ENCODE results near the gene GPR108. TPM values are rescaled to one million over a fixed set of nuclear protein-coding genes. Genes with fewer than 3 reads are reported as not detected.

The GPR108 gene
- polyA plus RNA-seq, 1 donor from 2014 or later: 24.6 TPM

GRCh38 chr19:6743714-6744380, 6.5 kb upstream of the GPR108 start:
- Histone ChIP-seq H4K20me1 (ENCODE audit: insufficient read depth) (no peaks in the 10 kb centered on the region), H3K36me3 (ENCODE audit: insufficient read depth, low read length) (no peaks in the 10 kb centered on the region), H3K27me3 (ENCODE audit: insufficient read depth, low read depth, low read length) (peaks cover 8% of the 10 kb centered on the region), H3K9me3 (ENCODE audit: low read length) (no peaks in the 10 kb centered on the region), H3K27ac (ENCODE audit: low read length) (no peak overlapping the region), H3K9me2 (ENCODE audit: insufficient read depth, low read length) (no peaks in the 10 kb centered on the region), H3K79me2 (replicated peaks; ENCODE audit: insufficient read depth, low read length) (no peaks in the 10 kb centered on the region), H3K9ac (ENCODE audit: low read length) (no peak overlapping the region), H3K4me3 (ENCODE audit: low read length) (no peak overlapping the region), H3K4me2 (ENCODE audit: low read length) (no peak overlapping the region), H2AFZ (ENCODE audit: low read depth, low read length) (no peak overlapping the region), H3F3A (ENCODE audit: insufficient read depth, low read length, poor library complexity, severe bottlenecking) (no peaks in the 10 kb centered on the region)
- TF ChIP-seq, protein P1, sequence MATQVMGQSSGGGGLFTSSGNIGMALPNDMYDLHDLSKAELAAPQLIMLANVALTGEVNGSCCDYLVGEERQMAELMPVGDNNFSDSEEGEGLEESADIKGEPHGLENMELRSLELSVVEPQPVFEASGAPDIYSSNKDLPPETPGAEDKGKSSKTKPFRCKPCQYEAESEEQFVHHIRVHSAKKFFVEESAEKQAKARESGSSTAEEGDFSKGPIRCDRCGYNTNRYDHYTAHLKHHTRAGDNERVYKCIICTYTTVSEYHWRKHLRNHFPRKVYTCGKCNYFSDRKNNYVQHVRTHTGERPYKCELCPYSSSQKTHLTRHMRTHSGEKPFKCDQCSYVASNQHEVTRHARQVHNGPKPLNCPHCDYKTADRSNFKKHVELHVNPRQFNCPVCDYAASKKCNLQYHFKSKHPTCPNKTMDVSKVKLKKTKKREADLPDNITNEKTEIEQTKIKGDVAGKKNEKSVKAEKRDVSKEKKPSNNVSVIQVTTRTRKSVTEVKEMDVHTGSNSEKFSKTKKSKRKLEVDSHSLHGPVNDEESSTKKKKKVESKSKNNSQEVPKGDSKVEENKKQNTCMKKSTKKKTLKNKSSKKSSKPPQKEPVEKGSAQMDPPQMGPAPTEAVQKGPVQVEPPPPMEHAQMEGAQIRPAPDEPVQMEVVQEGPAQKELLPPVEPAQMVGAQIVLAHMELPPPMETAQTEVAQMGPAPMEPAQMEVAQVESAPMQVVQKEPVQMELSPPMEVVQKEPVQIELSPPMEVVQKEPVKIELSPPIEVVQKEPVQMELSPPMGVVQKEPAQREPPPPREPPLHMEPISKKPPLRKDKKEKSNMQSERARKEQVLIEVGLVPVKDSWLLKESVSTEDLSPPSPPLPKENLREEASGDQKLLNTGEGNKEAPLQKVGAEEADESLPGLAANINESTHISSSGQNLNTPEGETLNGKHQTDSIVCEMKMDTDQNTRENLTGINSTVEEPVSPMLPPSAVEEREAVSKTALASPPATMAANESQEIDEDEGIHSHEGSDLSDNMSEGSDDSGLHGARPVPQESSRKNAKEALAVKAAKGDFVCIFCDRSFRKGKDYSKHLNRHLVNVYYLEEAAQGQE (IDR thresholded peaks at IDR 0.05; ENCODE audit: borderline replicate concordance): no peak
- TF ChIP-seq MXI1 (conservative IDR thresholded peaks at IDR 0.05; ENCODE audit: poor library complexity, severe bottlenecking): no peak
- no peak for TF ChIP-seq EZH2 (IDR thresholded peaks at IDR 0.05; ENCODE audit: borderline replicate concordance, insufficient read depth, low read length, poor library complexity, severe bottlenecking)
- TF ChIP-seq SMC3 (conservative IDR thresholded peaks at IDR 0.05; ENCODE audit: poor library complexity): no peak
- no peak for TF ChIP-seq POLR2AphosphoS5 (IDR thresholded peaks at IDR 0.05)
- TF ChIP-seq RAD21 (conservative IDR thresholded peaks at IDR 0.05): no peak
- TF ChIP-seq, protein P2, sequence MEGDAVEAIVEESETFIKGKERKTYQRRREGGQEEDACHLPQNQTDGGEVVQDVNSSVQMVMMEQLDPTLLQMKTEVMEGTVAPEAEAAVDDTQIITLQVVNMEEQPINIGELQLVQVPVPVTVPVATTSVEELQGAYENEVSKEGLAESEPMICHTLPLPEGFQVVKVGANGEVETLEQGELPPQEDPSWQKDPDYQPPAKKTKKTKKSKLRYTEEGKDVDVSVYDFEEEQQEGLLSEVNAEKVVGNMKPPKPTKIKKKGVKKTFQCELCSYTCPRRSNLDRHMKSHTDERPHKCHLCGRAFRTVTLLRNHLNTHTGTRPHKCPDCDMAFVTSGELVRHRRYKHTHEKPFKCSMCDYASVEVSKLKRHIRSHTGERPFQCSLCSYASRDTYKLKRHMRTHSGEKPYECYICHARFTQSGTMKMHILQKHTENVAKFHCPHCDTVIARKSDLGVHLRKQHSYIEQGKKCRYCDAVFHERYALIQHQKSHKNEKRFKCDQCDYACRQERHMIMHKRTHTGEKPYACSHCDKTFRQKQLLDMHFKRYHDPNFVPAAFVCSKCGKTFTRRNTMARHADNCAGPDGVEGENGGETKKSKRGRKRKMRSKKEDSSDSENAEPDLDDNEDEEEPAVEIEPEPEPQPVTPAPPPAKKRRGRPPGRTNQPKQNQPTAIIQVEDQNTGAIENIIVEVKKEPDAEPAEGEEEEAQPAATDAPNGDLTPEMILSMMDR (IDR thresholded peaks at IDR 0.05; ENCODE audit: poor library complexity, severe bottlenecking): no peak
- no peak for TF ChIP-seq EP300 (conservative IDR thresholded peaks at IDR 0.05; ENCODE audit: poor library complexity, severe bottlenecking)
- TF ChIP-seq TAF1 (IDR thresholded peaks at IDR 0.05; ENCODE audit: low read depth): no peak

GRCh38 chr19:6743066-6743465, 5.7 kb upstream of the GPR108 start:
- H3K4me2 ChIP-seq (ENCODE audit: low read length): no peak overlapping the region

More at GRCh38 chr19:6743066-6743465, 5.7 kb upstream of the GPR108 start:
- H3K9me2 ChIP-seq (ENCODE audit: insufficient read depth, low read length): no peaks in the 10 kb centered on the region
- no peak for TF ChIP-seq RAD21 (conservative IDR thresholded peaks at IDR 0.05)
- peaks cover 8% of the 10 kb centered on the region for H3K27me3 ChIP-seq (ENCODE audit: insufficient read depth, low read depth, low read length)
- H2AFZ ChIP-seq (ENCODE audit: low read depth, low read length): no peak overlapping the region
- H3K4me3 ChIP-seq (ENCODE audit: low read length): no peak overlapping the region
- H3K9me3 ChIP-seq (ENCODE audit: low read length): no peaks in the 10 kb centered on the region
- H3K27ac ChIP-seq (ENCODE audit: low read length): no peak overlapping the region
- H3K9ac ChIP-seq (ENCODE audit: low read length): no peak overlapping the region
- H4K20me1 ChIP-seq (ENCODE audit: insufficient read depth): no peaks in the 10 kb centered on the region
- H3F3A ChIP-seq (ENCODE audit: insufficient read depth, low read length, poor library complexity, severe bottlenecking): no peaks in the 10 kb centered on the region
- H3K36me3 ChIP-seq (ENCODE audit: insufficient read depth, low read length): no peaks in the 10 kb centered on the region
- no peaks in the 10 kb centered on the region for H3K79me2 ChIP-seq (replicated peaks; ENCODE audit: insufficient read depth, low read length)
